HG02981 (cell line): ENCODE results near the gene ORAI2.
"Not testable (repeated sequence)": the region's sequence is repeated elsewhere in the genome, so short reads cannot be mapped to it uniquely, and the experiment has no call there.

ENCODE experiments used
- ATAC-seq: cut with Tn5 transposase; IDR thresholded peaks from one replicate; pipeline ENCODE4 v1.9.1; 2021; ENCODE audit warnings: mild to moderate bottlenecking, moderate library complexity; ENCODE audit not compliant: unreplicated experiment

Gene ORAI2

GRCh38 chr7:102468478-102469350 lies 35.3 kb downstream of the ORAI2 start:
- ATAC-seq = no peak

- no peak for ATAC-seq
Measured at GRCh38 chr7:102469351-102469971, 36.1 kb downstream of the ORAI2 start.

GRCh38 chr7:102469972-102470825 lies 36.8 kb downstream of the ORAI2 start:
- no peak for ATAC-seq

GRCh38 chr7:102471791-102472125 lies 38.4 kb downstream of the ORAI2 start:
- ATAC-seq = no peak

GRCh38 chr7:102472126-102473041 lies 39.0 kb downstream of the ORAI2 start:
- ATAC-seq = no peak

- no peak for ATAC-seq
Measured at GRCh38 chr7:102473271-102473991, 40.1 kb downstream of the ORAI2 start.

GRCh38 chr7:102474116-102474515 lies 40.7 kb downstream of the ORAI2 start:
- not testable (repeated sequence) for ATAC-seq

- ATAC-seq = not testable (repeated sequence)
Measured at GRCh38 chr7:102474736-102475435, 41.5 kb downstream of the ORAI2 start.

- peak; percentile 86 for ATAC-seq
Measured at GRCh38 chr7:102478314-102479208, 45.2 kb downstream of the ORAI2 start, which contains the start of gene POLR2J. Gene POLR2J (minus strand): TSS chr7:102478922. CDS start chr7:102478860, 62 bp downstream.

GRCh38 chr7:102479209-102479584 lies 45.8 kb downstream of the ORAI2 start:
- peak; percentile 19 for ATAC-seq

- ATAC-seq = not testable (repeated sequence)
Measured at GRCh38 chr7:102479982-102480637, 46.7 kb downstream of the ORAI2 start.

- ATAC-seq = not testable (repeated sequence)
Measured at GRCh38 chr7:102481962-102482361, 48.6 kb downstream of the ORAI2 start.

- not testable (repeated sequence) for ATAC-seq
Measured at GRCh38 chr7:102484317-102484716, 50.9 kb downstream of the ORAI2 start.

GRCh38 chr7:102490529-102491075 lies 57.2 kb downstream of the ORAI2 start:
- peak; percentile 50 for ATAC-seq

GRCh38 chr7:102493220-102493935 lies 60.0 kb downstream of the ORAI2 start:
- ATAC-seq = peak; percentile 36

- peak; percentile 1 for ATAC-seq
Measured at GRCh38 chr7:102494026-102494425, 60.7 kb downstream of the ORAI2 start.
